Stomach (tissue), 4 donors: ENCODE results near the gene R3HCC1L.

Experiments used
- POLR2A ChIP-seq, 4 donors: fragments of 450-650 bp; IDR thresholded peaks; one replicate each; pipeline ENCODE4 v1.6.1; 2016; ENCODE audit warnings: antibody characterized with exemption in 4 of 4, control low read depth in 2 of 4, mild to moderate bottlenecking in 1 of 4, moderate library complexity in 1 of 4
- TF ChIP-seq, protein P1 (sequence below), 7 experiments: fragments of 450-650 bp in 4 of 7; fragments of 200-600 bp in 3 of 7; sonication (generic) in 3 of 7; IDR thresholded peaks; one replicate each; pipeline ENCODE4 v1.5.1; 2016 to 2019; ENCODE audit warnings: antibody characterized with exemption in 7 of 7, control low read depth in 2 of 7, mild to moderate bottlenecking in 1 of 7

DNA sequence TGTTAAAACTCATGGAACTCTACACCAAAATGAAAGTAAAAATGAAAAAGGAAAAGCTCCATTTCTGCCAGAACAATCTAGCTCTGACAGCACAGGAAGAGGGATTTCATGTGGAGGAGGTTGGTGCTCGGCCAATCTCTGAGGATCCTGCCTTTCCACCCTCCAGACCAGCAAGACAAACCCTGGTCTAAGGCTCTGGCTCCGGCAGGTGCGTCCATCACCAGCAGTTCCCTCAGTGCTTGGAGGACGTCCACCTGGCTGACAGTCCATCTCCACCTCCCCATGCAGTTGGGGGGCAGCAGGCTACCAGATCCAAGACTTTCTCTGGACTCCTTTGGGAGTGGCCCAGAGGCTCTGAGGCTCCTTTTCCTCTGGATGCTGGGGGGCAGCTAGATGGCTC lies 158.5 kb downstream of the R3HCC1L start:
- no peak for TF ChIP-seq POLR2A (IDR thresholded peaks at IDR 0.05)
- TF ChIP-seq, protein P1, sequence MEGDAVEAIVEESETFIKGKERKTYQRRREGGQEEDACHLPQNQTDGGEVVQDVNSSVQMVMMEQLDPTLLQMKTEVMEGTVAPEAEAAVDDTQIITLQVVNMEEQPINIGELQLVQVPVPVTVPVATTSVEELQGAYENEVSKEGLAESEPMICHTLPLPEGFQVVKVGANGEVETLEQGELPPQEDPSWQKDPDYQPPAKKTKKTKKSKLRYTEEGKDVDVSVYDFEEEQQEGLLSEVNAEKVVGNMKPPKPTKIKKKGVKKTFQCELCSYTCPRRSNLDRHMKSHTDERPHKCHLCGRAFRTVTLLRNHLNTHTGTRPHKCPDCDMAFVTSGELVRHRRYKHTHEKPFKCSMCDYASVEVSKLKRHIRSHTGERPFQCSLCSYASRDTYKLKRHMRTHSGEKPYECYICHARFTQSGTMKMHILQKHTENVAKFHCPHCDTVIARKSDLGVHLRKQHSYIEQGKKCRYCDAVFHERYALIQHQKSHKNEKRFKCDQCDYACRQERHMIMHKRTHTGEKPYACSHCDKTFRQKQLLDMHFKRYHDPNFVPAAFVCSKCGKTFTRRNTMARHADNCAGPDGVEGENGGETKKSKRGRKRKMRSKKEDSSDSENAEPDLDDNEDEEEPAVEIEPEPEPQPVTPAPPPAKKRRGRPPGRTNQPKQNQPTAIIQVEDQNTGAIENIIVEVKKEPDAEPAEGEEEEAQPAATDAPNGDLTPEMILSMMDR (IDR thresholded peaks at IDR 0.05): no peak
